AG09319 (cell line): ENCODE results near the gene ANKMY2.
"Not testable (repeated sequence)": the region's sequence is repeated elsewhere in the genome, so short reads cannot be mapped to it uniquely, and the experiment has no call there.

Experiments
- DNase-seq: peaks from one replicate; pipeline ENCODE4 v3.0.0-alpha.2; 2010; ENCODE audit warnings: low read depth; ENCODE audit errors: extremely low read depth
- CTCF ChIP-seq: IDR thresholded peaks from 2 replicates; pipeline ENCODE4 v1.5.1; 2011; ENCODE audit warnings: low read depth, mild to moderate bottlenecking, inconsistent platforms, low read length, moderate library complexity

ANKMY2 gene

DNA sequence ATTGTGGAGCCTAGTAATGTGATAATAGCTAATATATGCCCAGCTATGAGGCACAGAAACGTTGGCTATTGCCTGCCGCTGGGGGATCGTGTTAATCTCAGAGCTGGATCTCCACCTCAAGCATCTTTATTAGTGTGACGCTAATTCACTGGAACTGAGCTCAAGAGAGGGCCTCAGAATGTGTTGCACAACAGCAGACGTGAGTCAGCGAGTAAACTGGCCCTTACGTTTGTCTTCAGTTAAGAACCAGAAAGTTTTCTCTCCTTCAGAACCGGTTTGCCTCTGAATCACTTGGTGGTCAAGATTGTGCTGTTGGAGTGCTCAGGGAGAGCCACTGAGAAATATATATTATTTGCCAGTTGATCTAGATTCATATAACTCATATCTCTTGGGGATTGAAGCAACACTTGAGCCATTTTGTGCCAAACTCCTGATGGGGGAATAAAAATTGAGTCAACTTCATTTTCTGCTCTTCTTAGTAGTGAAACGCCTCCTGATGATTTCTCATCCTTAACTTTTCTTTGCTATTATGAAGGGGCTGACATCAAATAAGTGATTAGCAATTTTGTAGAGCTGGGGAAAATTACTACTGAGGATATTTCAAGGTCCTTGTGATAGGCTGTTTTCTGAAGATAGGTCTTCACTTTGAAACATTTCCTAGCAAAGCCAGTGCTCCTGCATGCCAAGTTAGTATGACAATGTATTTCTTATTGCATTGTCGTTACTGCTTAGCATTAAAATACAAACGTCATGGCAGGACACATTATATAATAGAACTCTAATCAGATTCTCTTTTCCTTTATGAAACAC is 22.7 kb upstream of the ANKMY2 start:
- DNase-seq = peak; percentile 96
- TF ChIP-seq CTCF = peak; percentile 24

DNA sequence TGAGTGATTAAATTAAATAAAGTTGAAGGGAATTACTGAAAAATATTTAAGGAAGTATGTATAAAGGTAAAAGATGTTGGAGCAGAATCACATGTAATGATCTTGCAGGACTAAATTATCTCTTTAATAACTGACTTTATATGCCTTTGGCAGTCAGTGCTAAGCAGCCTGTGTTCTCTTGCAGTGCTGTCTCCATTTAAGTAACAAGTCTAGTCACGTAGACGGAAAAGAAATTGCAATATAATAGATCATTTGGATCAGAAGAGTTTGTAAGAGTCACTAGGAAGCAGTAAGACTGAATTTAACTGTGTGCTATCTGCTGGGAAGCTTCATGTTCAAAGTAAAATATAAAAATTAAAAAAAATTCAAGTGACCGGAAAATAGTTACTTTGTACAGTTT is 21.8 kb upstream of the ANKMY2 start:
- DNase-seq = no peak
- TF ChIP-seq CTCF = no peak

- no peak for TF ChIP-seq CTCF
- DNase-seq = no peak
Observed at GRCh38 chr7:16661924-16662323, 16.4 kb upstream of the ANKMY2 start.

DNA sequence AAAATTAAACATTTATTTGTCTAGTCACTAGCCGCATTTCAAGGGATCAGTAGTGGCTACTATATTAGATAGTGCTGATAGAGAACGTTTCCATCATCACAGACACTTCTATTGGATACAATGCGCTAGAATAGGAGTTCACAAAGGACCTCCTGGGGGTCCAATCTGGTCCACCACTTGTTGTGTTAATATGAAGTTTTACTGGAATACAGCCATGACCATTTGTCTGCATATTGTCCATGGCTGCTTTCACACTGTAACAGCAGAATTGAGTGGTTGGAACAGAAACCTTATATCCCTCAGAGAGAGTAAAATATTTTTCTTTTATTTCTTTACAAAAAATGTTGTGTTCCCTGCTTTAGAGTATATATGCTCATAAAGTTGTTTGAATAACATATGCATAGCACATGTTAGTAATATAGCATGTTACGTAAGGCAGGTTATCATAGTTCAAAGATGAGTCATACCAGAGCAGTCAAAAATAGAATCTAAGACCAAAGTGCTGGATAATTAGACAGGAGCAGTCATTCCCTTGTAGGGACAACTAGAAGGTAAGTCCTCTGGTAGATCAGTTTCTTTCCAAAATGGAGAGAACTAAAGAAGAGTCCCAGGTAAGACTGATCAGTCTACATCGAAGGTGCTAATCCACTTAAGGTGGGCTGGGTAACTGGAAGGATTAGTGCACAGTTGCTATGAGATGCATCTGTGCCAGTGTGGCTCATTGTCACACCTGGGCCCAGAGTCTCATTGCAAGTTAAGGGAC is 15.3 kb upstream of the ANKMY2 start:
- no peak for TF ChIP-seq CTCF
- no peak for DNase-seq

DNA sequence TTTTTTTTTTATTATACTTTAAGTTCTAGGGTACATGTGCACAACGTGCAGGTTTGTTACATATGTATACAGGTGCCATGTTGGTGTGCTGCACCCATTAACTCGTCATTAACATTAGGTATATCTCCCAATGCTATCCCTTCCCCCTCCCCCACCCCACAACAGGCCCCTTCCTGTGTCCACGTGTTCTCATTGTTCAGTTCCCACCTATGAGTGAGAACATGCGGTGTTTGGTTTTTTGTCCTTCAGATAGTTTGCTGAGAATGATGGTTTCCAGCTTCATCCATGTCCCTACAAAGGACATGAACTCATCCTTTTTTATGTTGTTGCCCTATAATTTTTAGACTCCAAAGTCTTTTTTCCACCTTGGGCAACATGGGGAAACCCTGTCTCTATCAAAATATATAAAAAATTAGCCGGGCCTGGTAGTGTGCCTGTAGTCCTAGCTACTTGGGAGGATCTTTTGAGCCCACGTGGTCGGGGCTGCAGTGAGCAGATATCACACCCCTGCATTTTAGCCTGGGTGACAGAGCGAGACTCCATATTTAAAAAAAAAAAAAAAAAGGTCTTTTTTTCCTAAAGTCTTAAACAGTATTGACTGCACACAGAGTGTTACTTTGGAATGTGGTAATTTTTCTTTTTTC is 14.4 kb upstream of the ANKMY2 start:
- DNase-seq = not testable (repeated sequence)

- peak; percentile 69 for DNase-seq
- peak; percentile 24 for TF ChIP-seq CTCF
Observed at GRCh38 chr7:16657656-16658279, 12.2 kb upstream of the ANKMY2 start.

GRCh38 chr7:16656141-16656540 is 10.6 kb upstream of the ANKMY2 start:
- no peak for TF ChIP-seq CTCF

More at GRCh38 chr7:16656141-16656540, 10.6 kb upstream of the ANKMY2 start:
- no peak for DNase-seq
